ENCODE measurements around the gene ITGA2. TPM values are rescaled to one million over a fixed set of nuclear protein-coding genes. Genes with fewer than 3 reads are reported as not detected.
A peak's percentile ranks its signal among the peaks of the same experiment; 100 is the strongest.

The ITGA2 gene
- total RNA-seq (1 to 10 TPM; 1.4 to 1.6 TPM), polyA plus RNA-seq (under 1 TPM; 0.30 to 0.47 TPM)

DNA sequence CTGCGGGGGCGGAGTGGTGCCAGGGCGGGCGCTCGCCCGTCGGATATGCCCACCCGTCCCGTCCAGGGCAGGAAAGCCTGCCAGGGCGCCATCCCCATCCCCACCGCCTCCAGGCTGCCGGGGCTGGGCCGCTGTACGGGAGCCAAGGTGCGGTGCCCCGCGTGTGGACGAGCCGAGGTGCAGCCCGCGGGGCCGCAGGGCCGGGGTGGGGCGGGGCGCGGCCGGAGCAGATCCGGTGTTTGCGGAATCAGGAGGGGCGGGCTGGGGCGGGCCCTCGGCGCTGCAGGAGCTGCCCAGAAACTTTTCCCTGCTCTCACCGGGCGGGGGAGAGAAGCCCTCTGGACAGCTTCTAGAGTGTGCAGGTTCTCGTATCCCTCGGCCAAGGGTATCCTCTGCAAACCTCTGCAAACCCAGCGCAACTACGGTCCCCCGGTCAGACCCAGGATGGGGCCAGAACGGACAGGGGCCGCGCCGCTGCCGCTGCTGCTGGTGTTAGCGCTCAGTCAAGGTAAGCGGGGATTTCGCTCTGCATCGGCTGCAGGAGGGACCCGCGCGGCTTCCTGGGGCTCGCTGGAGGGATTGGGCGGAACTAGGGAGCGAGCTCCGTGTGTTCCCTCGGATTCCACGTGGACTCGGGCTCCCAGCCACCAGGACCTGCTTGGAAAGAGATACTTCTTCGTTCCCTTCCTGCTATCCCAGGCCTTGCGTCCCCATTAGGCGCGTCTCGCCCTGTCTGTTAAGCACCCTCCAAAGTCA is at the start of gene ITGA2:
TSS of gene ITGA2 (plus strand) at position 328 of the 756 bp plus-strand sequence. CDS start at position 445, 117 bp downstream.
- Histone ChIP-seq H3K27ac (ENCODE audit: low read depth, low read length) (no peak within 1 kb of the TSS), H3K9me3 (ENCODE audit: control insufficient read depth in 1 of 2, low read length in 2 of 2) (no peaks in the 10 kb centered on the region), H3K27me3 (ENCODE audit: insufficient read depth, low read length) (no peaks in the 10 kb centered on the region), H3K4me1 (ENCODE audit: insufficient read depth, low read length) (peaks cover 9% of the 10 kb centered on the region), H3K36me3 (ENCODE audit: insufficient read depth, low read length) (no peaks in the 10 kb centered on the region), H3K4me3 (ENCODE audit: low read length in 2 of 2) (peak within 1 kb of the TSS; percentile 67 to 84)
- H3K27ac Mint-ChIP-seq: peak within 1 kb of the TSS in 6 of 7 donors; percentile 1 to 37 (median 12)
- intact Hi-C loops (cut with micrococcal nuclease): loop anchor here (2.0 to 5.0 kb wide), 4 partner anchors 40 to 118 kb away; partner anchors contain the start of gene MOCS2
- CTCF ChIA-PET (ENCODE audit: partially characterized antibody): interaction anchor here (1.0 to 3.4 kb wide), 2 partner anchors 41 to 108 kb away, joined by 3 to 24 read pairs; no protein-coding TSS in a partner anchor
- POLR2A ChIA-PET (ENCODE audit: partially characterized antibody): no interaction called here
- H3K4me1 Mint-ChIP-seq: peaks cover 3 to 20% (median 12%) of the 10 kb centered on the region in 4 donors
- DNase-seq: peak in 4 of 5 donors; percentile 6 to 23 (median 18)
- no peaks in the 10 kb centered on the region for H3K36me3 Mint-ChIP-seq
- peak within 1 kb of the TSS; percentile 76 to 88 (median 82) for H3K4me3 Mint-ChIP-seq
- H3K27me3 Mint-ChIP-seq: peaks cover 0 to 1% of the 10 kb centered on the region in 2 donors
- no peaks in the 10 kb centered on the region for H3K9me3 Mint-ChIP-seq

DNA sequence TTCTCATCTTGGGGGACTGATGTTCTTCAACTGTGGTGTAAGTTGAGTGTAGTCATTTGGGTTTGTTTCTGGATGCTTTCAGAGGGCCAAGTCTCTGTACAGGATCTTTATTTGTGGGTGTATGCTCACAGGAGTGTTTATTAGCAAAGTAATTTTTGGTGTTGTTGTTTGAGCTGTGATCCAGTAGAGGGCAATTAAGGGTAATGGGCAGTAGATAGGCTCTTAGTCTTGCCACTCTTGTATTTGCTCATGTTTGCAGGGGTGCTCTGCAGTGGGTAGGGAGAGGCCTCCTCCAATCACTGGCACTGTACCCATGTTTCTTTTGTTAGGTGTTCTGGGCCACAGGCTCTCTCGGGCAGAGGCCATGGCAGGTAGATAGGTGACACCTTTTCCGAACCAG is 45.9 kb upstream of the ITGA2 start:
- no peak overlapping the region for H3K4me3 ChIP-seq (ENCODE audit: low read length in 2 of 2)
- H3K9me3 ChIP-seq (ENCODE audit: control insufficient read depth in 1 of 2, low read length in 2 of 2): no peaks in the 10 kb centered on the region
- CTCF ChIA-PET (ENCODE audit: partially characterized antibody): interaction anchor here (1.3 kb wide), 2 partner anchors 18 to 253 kb away, joined by 3 read pairs; no protein-coding TSS in a partner anchor
- no peaks in the 10 kb centered on the region for H3K36me3 ChIP-seq (ENCODE audit: insufficient read depth, low read length)
- Mint-ChIP-seq H3K36me3 (no peaks in the 10 kb centered on the region), H3K4me3 (no peak overlapping the region), H3K27ac (no peak overlapping the region), H3K4me1 (peaks cover 4 to 9% (median 7%) of the 10 kb centered on the region in 4 donors), H3K27me3 (no peaks in the 10 kb centered on the region), H3K9me3 (no peaks in the 10 kb centered on the region)
- POLR2A ChIA-PET (ENCODE audit: partially characterized antibody): no interaction called here
- peaks cover 3% of the 10 kb centered on the region for H3K4me1 ChIP-seq (ENCODE audit: insufficient read depth, low read length)
- no peak for DNase-seq
- no peaks in the 10 kb centered on the region for H3K27me3 ChIP-seq (ENCODE audit: insufficient read depth, low read length)
- H3K27ac ChIP-seq (ENCODE audit: low read depth, low read length): no peak overlapping the region
- intact Hi-C loops (cut with micrococcal nuclease): loop anchor here (5.0 kb wide), 1 partner anchor 539 kb away; the partner anchor contains the start of gene FST

DNA sequence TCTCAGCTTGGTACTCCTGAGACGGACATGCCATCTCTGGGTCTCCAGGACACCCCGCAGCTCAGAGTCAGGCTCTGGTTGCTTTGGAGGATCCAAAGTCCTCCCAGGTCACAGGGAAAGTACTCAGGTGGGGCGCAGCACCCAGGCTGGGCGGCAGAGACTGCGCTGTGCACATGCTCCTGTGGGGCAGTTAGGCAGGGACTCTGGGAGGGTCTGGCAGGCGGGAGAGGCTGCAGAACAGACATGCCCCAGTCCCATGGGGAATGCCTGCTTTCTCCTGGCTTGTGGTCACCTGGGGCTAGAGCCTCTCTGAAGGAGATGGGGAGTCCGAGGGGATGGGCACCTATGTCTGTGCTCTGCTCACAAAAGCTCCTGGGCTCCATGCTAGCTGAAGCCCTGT is 45.3 kb upstream of the ITGA2 start:
- Mint-ChIP-seq H3K27me3 (no peaks in the 10 kb centered on the region), H3K4me1 (peaks cover 8 to 13% (median 10%) of the 10 kb centered on the region in 4 donors), H3K4me3 (peak overlapping the region in 1 of 8 donors; percentile 11), H3K27ac (no peak overlapping the region), H3K36me3 (no peaks in the 10 kb centered on the region), H3K9me3 (no peaks in the 10 kb centered on the region)
- Histone ChIP-seq H3K4me3 (ENCODE audit: low read length in 2 of 2) (no peak overlapping the region), H3K27me3 (ENCODE audit: insufficient read depth, low read length) (no peaks in the 10 kb centered on the region), H3K4me1 (ENCODE audit: insufficient read depth, low read length) (peaks cover 8% of the 10 kb centered on the region), H3K9me3 (ENCODE audit: control insufficient read depth in 1 of 2, low read length in 2 of 2) (no peaks in the 10 kb centered on the region), H3K27ac (ENCODE audit: low read depth, low read length) (no peak overlapping the region), H3K36me3 (ENCODE audit: insufficient read depth, low read length) (no peaks in the 10 kb centered on the region)
- peak in 1 of 5 donors; percentile 37 for DNase-seq
- ChIA-PET CTCF (ENCODE audit: partially characterized antibody) (interaction anchor here (1.3 to 1.6 kb wide), 3 partner anchors 17 to 253 kb away, joined by 3 to 6 read pairs (median 3); no protein-coding TSS in a partner anchor), POLR2A (ENCODE audit: partially characterized antibody) (no interaction called here)
- intact Hi-C loops (cut with micrococcal nuclease): loop anchor here (5.0 kb wide), 1 partner anchor 538 kb away; the partner anchor contains the start of gene FST

DNA sequence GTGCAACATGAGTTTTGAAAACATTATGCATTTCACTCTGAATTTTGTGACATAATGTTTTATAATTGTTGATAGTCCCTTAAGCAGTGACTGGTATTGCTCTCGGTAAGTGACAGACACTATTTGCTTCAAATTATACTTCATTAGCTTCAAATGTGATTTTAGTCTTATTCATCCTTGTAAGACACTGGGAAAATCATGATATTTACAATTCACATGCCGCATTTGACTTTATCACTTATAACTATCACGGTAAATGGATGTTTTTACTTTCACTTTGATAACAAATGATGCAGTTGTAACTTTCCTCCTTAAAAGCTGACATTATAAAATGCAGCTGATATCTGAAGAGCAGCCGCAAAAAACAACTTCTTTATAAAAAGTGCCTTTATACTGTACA is 44.1 kb upstream of the ITGA2 start:
- Mint-ChIP-seq H3K27me3 (no peaks in the 10 kb centered on the region), H3K27ac (peak overlapping the region in 6 of 7 donors; percentile 13 to 71 (median 60)), H3K4me1 (peaks cover 8 to 13% (median 11%) of the 10 kb centered on the region in 4 donors), H3K4me3 (peak overlapping the region; percentile 73 to 84 (median 80)), H3K9me3 (no peaks in the 10 kb centered on the region), H3K36me3 (no peaks in the 10 kb centered on the region)
- DNase-seq: no peak
- peaks cover 9% of the 10 kb centered on the region for H3K4me1 ChIP-seq (ENCODE audit: insufficient read depth, low read length)
- H3K36me3 ChIP-seq (ENCODE audit: insufficient read depth, low read length): no peaks in the 10 kb centered on the region
- POLR2A ChIA-PET (ENCODE audit: partially characterized antibody): interaction anchor here (1.0 kb wide), 1 partner anchor 165 kb away, joined by 3 read pairs; the partner anchor contains the start of gene MOCS2
- intact Hi-C loops (cut with micrococcal nuclease): loop anchor here (5.0 kb wide), 1 partner anchor 87 kb away; no protein-coding TSS in a partner anchor
- H3K27me3 ChIP-seq (ENCODE audit: insufficient read depth, low read length): no peaks in the 10 kb centered on the region
- H3K27ac ChIP-seq (ENCODE audit: low read depth, low read length): no peak overlapping the region
- CTCF ChIA-PET (ENCODE audit: partially characterized antibody): interaction anchor here (1.4 to 1.6 kb wide), 3 partner anchors 13 to 152 kb away, joined by 3 to 6 read pairs (median 4); no protein-coding TSS in a partner anchor
- H3K9me3 ChIP-seq (ENCODE audit: control insufficient read depth in 1 of 2, low read length in 2 of 2): no peaks in the 10 kb centered on the region
- H3K4me3 ChIP-seq (ENCODE audit: low read length in 2 of 2): peak overlapping the region in 1 of 2 donors; percentile 33

DNA sequence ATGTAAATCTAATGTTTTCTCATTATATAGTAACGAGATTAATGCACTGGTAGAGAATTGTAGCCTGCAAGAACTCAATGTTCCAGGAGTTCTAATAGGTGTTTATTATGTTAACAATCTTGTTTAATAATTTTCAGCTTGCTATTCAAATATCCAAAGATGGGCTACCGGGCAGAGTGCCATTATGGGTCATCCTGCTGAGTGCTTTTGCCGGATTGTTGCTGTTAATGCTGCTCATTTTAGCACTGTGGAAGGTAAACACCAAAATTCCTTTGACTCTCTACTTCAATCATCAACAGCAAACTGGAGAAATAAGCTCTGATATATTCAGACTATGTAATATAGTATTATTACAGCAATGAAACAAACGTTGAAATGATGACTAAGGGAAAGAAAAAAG is 41.9 kb upstream of the ITGA2 start:
- intact Hi-C loops (cut with micrococcal nuclease): loop anchor here (5.0 kb wide), 1 partner anchor 85 kb away; no protein-coding TSS in a partner anchor
- Mint-ChIP-seq H3K4me3 (no peak overlapping the region), H3K36me3 (no peaks in the 10 kb centered on the region), H3K4me1 (peaks cover 8 to 13% (median 11%) of the 10 kb centered on the region in 4 donors), H3K9me3 (no peaks in the 10 kb centered on the region), H3K27me3 (no peaks in the 10 kb centered on the region), H3K27ac (no peak overlapping the region)
- CTCF ChIA-PET (ENCODE audit: partially characterized antibody): interaction anchor here (1.0 to 5.3 kb wide), 9 partner anchors 11 to 168 kb away, joined by 3 to 120 read pairs (median 21); partner anchors contain the start of genes ITGA2 and MOCS2
- Histone ChIP-seq H3K4me3 (ENCODE audit: low read length in 2 of 2) (no peak overlapping the region), H3K27ac (ENCODE audit: low read depth, low read length) (no peak overlapping the region), H3K4me1 (ENCODE audit: insufficient read depth, low read length) (peaks cover 9% of the 10 kb centered on the region), H3K9me3 (ENCODE audit: control insufficient read depth in 1 of 2, low read length in 2 of 2) (no peaks in the 10 kb centered on the region), H3K36me3 (ENCODE audit: insufficient read depth, low read length) (no peaks in the 10 kb centered on the region), H3K27me3 (ENCODE audit: insufficient read depth, low read length) (no peaks in the 10 kb centered on the region)
- no peak for DNase-seq
- POLR2A ChIA-PET (ENCODE audit: partially characterized antibody): no interaction called here

- Histone ChIP-seq H3K36me3 (ENCODE audit: insufficient read depth, low read length) (no peaks in the 10 kb centered on the region), H3K4me1 (ENCODE audit: insufficient read depth, low read length) (peaks cover 9% of the 10 kb centered on the region), H3K9me3 (ENCODE audit: control insufficient read depth in 1 of 2, low read length in 2 of 2) (no peaks in the 10 kb centered on the region), H3K4me3 (ENCODE audit: low read length in 2 of 2) (no peak overlapping the region), H3K27me3 (ENCODE audit: insufficient read depth, low read length) (no peaks in the 10 kb centered on the region), H3K27ac (ENCODE audit: low read depth, low read length) (no peak overlapping the region)
- ChIA-PET CTCF (ENCODE audit: partially characterized antibody) (interaction anchor here (0.7 to 5.3 kb wide), 23 partner anchors 8 to 1287 kb away, joined by 3 to 120 read pairs (median 5); partner anchors contain the start of genes ITGA2 and MOCS2), POLR2A (ENCODE audit: partially characterized antibody) (interaction anchor here (0.9 to 1.4 kb wide), 4 partner anchors 141 to 171 kb away, joined by 3 to 5 read pairs (median 4); no protein-coding TSS in a partner anchor)
- no peak overlapping the region for H3K27ac Mint-ChIP-seq
- H3K36me3 Mint-ChIP-seq: no peaks in the 10 kb centered on the region
- H3K9me3 Mint-ChIP-seq: no peaks in the 10 kb centered on the region
- H3K27me3 Mint-ChIP-seq: no peaks in the 10 kb centered on the region
- peak in 1 of 5 donors; percentile 11 for DNase-seq
- H3K4me1 Mint-ChIP-seq: peaks cover 8 to 13% (median 11%) of the 10 kb centered on the region in 4 donors
- intact Hi-C loops (cut with micrococcal nuclease): loop anchor here (1.0 to 5.0 kb wide), 5 partner anchors 41 to 1281 kb away; partner anchors contain the start of gene ITGA2
- no peak overlapping the region for H3K4me3 Mint-ChIP-seq
These were observed 41.3 kb upstream of the ITGA2 start for GRCh38 chr5:52947851-52948250.

All from CD4-positive, alpha-beta memory T cell (primary cell).